GM12865 (cell line): ENCODE data around the gene ITSN1.
"Not testable (repeated sequence)": the region's sequence is repeated elsewhere in the genome, so short reads cannot be mapped to it uniquely, and the experiment has no call there.

Source experiments
- DNase-seq: peaks from one replicate; pipeline ENCODE4 v3.0.0; 2010; ENCODE audit warnings: low read depth
- H3K4me3 ChIP-seq: 2 replicates; pipeline ENCODE4 v1.5.1; 2011; ENCODE audit warnings: mild to moderate bottlenecking, low read depth, low read length, control low read depth
- CTCF ChIP-seq: IDR thresholded peaks from 2 replicates; pipeline ENCODE4 v1.5.1; 2011; ENCODE audit warnings: low read length, control low read depth, low read depth, inconsistent platforms; ENCODE audit not compliant: insufficient read depth; ENCODE audit errors: missing control alignments

The ITSN1 gene

DNA sequence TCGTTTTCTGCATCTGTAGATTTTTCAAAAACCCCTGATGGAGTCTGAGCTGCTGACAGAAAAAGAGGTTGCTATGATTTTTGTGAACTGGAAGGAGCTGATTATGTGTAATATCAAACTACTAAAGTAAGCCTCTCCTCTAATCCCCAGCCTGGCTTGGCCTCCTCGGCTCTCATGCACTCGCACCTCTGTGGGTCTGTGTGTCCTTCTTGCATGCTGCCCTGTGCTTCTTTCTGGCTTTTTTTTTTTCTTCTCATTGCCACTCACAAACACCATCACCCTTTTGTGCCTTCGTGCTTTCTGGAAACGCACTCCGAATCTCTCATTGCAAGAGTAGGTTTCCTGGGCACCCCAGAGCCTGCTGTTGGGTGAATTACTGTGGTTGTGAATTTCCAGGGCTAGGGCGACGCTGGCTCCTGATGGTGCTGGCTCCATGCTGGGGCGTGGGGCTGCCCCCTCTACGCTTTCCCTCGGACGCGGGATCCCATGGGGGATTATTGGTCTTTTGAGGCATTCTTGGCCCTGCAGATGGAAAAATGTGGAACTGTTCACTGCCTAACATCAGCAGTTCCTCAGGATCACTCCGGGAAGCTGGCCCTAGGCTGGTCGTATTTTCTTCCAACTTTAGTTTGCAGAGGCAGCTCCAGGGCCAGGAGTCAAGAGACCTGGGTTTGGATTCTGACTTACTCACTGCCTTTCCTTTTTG, 216.5 kb downstream of the ITSN1 start:
- DNase-seq = no peak
- TF ChIP-seq CTCF = no peak
- no peak overlapping the region for H3K4me3 ChIP-seq

GRCh38 chr21:33859373-33860102, 217.2 kb downstream of the ITSN1 start:
- DNase-seq = no peak
- no peak for TF ChIP-seq CTCF

DNA sequence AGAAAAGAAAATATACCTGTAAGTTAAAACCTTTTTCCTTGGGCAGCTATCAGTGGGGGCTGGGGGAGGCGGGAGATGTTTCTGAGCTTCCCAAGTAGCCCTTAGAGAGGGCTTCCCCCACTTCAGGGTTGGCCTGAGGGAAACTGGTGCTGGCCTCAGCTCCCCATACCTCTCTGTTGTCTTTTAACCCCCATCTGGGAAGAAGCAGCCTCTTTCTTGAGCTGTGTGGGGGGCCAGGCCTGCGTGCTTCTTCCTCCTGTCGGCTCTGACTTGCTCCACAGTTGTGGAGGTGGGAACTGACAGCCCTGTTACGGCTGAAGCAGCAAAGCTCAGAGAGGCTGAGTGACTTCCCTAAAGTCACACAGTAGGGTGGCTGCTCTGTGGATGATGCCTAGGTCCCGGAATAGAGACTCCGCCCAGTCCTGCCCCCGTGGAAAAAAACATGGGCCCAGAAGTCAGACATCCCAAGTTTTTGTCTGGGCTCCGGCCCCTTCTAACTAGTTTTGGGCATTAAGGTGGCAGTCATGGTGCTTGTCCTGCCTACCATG, 218.1 kb downstream of the ITSN1 start:
- no peak for TF ChIP-seq CTCF
- DNase-seq = no peak
- no peak overlapping the region for H3K4me3 ChIP-seq

More at GRCh38 chr21:33859373-33860102, 217.2 kb downstream of the ITSN1 start:
- no peak overlapping the region for H3K4me3 ChIP-seq

GRCh38 chr21:33861125-33861524, 218.8 kb downstream of the ITSN1 start:
- no peak overlapping the region for H3K4me3 ChIP-seq
- DNase-seq = no peak
- no peak for TF ChIP-seq CTCF

- H3K4me3 ChIP-seq, DNase-seq: not testable (repeated sequence)
These were observed 220.9 kb downstream of the ITSN1 start for GRCh38 chr21:33863191-33863590.

DNA sequence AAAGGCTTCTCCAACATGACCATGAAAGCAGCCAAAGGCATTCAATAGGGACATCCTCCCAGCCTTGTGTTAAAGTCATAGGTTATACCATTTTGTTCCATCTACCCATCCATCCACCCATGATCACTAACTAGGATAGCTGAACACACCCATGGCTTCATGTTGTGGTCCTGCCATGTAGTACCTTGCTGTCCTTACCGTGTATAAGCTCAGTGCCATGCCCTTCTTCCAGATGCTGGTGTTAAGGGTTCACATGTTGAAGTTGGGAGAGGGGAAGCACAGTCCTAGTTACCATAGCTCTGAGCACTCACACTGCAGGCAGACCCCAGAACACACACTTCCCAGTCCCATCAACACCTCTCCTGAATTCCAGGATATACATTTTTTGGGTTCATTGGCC, 221.8 kb downstream of the ITSN1 start:
- TF ChIP-seq CTCF = no peak
- no peak overlapping the region for H3K4me3 ChIP-seq

GRCh38 chr21:33865176-33865575, 222.9 kb downstream of the ITSN1 start:
- TF ChIP-seq CTCF = no peak
- no peak overlapping the region for H3K4me3 ChIP-seq
- DNase-seq = no peak

More for the DNA sequence above, 221.8 kb downstream of the ITSN1 start:
- DNase-seq = no peak
